Hepatic stellate cell (primary cell): ENCODE results near the gene CALML3.
A peak's percentile ranks its signal among the peaks of the same experiment; 100 is the strongest.
"Not testable (repeated sequence)": the region's sequence is repeated elsewhere in the genome, so short reads cannot be mapped to it uniquely, and the experiment has no call there.

Experiments
- DNase-seq: peaks from one replicate; pipeline ENCODE4 v3.0.0; 2011; ENCODE audit warnings: low spot score

Gene CALML3

GRCh38 chr10:5557040-5557721, 32.4 kb downstream of the CALML3 start:
- DNase-seq, result no peak

- no peak for DNase-seq
Measured at GRCh38 chr10:5557799-5558771, 33.3 kb downstream of the CALML3 start.

GRCh38 chr10:5559022-5559421, 34.3 kb downstream of the CALML3 start:
- DNase-seq, result not testable (repeated sequence)

- peak; percentile 85 for DNase-seq
Measured at GRCh38 chr10:5559642-5560141, 34.9 kb downstream of the CALML3 start.

GRCh38 chr10:5560142-5560816, 35.5 kb downstream of the CALML3 start:
- DNase-seq, result no peak

GRCh38 chr10:5560817-5561703, 36.3 kb downstream of the CALML3 start:
- no peak for DNase-seq

- no peak for DNase-seq
Measured at GRCh38 chr10:5561704-5562645, 37.2 kb downstream of the CALML3 start.

GRCh38 chr10:5563321-5563961, 38.7 kb downstream of the CALML3 start:
- no peak for DNase-seq

GRCh38 chr10:5563991-5564536, 39.3 kb downstream of the CALML3 start:
- DNase-seq, result peak; percentile 81

- no peak for DNase-seq
Measured at GRCh38 chr10:5564537-5565204, 39.9 kb downstream of the CALML3 start.

GRCh38 chr10:5565205-5565545, 40.4 kb downstream of the CALML3 start:
- no peak for DNase-seq

GRCh38 chr10:5565671-5566581, 41.2 kb downstream of the CALML3 start:
- DNase-seq, result peak; percentile 60

- no peak for DNase-seq
Measured at GRCh38 chr10:5566614-5567013, 41.9 kb downstream of the CALML3 start.

- DNase-seq, result no peak
Measured at GRCh38 chr10:5567477-5567876, 42.7 kb downstream of the CALML3 start.

- no peak for DNase-seq
Measured at GRCh38 chr10:5568984-5569383, 44.2 kb downstream of the CALML3 start.

GRCh38 chr10:5569568-5569967, 44.8 kb downstream of the CALML3 start:
- no peak for DNase-seq

- DNase-seq, result no peak
Measured at GRCh38 chr10:5570007-5570655, 45.4 kb downstream of the CALML3 start.
